ELF-1 (cell line): Measurements from ENCODE around the gene RMND5A.
A peak's percentile ranks its signal among the peaks of the same experiment; 100 is the strongest.
"Not testable (repeated sequence)": the region's sequence is repeated elsewhere in the genome, so short reads cannot be mapped to it uniquely, and the experiment has no call there.

Experiments
- DNase-seq: peaks from one replicate; pipeline ENCODE4 v3.0.0-alpha.2; 2016; ENCODE audit warnings: low read depth, low spot score

Gene RMND5A, protein sequence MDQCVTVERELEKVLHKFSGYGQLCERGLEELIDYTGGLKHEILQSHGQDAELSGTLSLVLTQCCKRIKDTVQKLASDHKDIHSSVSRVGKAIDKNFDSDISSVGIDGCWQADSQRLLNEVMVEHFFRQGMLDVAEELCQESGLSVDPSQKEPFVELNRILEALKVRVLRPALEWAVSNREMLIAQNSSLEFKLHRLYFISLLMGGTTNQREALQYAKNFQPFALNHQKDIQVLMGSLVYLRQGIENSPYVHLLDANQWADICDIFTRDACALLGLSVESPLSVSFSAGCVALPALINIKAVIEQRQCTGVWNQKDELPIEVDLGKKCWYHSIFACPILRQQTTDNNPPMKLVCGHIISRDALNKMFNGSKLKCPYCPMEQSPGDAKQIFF

DNA sequence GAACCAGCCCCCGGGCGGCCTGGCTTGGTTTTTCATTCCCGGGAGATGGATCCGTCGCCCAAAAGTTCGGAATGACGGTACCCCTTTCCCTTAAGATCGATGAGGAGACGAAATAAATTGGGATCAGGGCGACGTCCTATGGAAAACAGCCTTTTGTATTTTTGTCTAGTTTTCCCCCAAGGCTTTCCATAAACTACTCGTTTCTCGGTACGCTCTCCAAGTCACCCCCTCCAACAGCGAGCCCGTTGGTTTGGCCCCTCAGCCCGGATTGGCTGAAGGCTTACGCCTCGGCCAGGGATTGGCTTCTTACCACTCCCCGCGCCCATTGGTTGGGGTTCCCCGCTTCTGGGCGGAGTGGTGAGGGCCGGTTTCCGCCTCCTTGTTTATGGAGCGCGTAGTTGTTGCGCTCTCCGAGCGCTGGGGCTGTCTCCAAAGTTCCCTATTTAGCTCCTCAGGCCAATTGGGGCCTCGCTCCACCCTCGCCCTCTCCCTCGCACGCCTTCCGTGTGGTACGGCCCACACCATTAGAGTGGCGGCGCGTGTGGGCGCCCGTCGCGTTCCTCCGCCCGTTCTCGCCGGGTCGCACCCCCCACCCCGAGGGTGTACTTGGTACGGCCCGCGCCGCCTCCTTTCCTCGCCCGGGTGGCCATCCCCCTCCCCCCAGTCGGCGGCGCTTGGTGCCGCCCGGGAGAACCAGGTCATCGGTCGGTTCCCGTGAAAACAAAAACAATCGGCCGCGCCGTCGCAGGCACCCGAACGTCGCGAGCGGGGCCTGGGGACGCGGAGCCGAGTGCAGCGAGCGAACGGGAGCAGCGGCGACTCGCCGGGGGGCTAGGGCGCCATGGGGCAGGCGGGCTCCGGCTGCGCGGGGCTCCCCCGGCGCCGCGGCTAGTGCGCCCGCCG, at the start of gene RMND5A:
RMND5A (plus strand) TSS at position 655 of the 903 bp plus-strand sequence. CDS start 377 bp downstream, outside the sequence.
- peak; percentile 93 for DNase-seq

DNA sequence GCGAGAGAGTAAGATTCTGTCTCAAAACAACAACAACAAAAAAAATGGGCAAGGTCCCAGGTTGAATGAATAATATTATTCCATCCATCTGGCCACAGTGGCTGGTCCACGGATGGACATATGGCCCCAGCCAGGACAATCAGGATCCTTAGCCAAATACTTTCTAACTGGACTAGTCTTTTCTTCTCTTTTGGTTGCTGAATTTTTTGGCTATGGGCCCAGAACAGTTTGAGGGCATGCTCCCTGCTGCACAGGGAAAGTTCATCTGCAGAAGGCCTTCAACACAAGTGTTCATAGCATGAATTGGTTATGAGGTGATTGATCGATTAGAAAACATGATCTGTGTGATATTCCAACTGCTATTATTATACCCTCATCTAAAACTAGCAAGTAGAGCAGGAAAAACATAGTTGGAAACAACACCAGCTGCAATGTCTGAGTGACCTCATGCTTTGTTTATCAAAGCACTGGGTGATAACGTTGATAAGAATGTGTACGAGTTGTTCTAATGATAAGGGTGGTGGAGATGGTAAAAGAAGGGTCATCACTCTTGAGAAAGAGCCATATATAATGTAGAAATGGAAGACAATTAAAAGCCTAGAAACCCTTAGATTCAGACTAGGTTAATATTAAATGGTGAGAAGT, 48.6 kb upstream of the RMND5A start:
- DNase-seq, result no peak

DNA sequence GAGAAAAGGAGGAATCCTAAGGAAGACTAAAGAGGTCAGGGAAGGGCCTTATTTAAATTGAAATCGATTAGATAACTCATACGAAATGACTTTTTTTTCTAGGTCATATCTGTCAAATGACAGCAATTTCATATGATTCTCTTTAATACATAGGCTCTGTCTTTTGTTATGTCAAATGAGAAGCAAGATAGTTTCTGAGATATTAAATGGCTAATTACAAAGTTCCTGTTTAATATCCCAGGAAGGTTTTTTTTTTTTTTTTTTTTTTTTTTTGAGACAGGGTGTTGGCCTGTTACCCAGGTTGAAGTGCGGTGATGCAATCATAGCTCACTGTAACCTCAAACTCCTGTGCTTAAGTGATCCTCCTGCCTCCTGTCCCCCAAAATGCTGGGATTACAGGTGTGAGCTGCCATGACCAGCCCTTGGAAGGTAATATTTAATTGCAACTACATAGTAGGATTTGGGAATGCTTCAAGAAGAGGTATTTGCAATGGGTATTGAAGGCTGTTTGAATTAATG, 48.0 kb upstream of the RMND5A start:
- DNase-seq, result no peak

DNA sequence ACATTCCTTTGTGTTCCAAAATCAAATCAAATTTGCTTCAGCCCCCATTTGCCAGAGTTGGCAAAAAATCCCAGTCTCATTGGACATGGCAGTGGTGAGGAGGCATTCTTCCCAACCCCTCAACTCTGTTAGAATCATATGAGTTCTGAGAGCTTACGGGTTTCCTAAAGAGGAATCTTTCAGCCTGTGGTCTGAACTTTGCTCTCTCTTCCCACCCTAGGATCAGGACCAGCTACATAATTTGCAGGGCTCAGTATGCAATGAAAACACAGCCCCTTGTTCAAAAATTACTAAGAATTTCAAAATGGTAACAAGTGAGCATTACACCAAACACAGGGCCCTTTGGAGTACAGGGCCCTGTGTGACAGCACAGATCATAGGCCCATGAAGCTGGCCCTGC, 47.1 kb upstream of the RMND5A start:
- no peak for DNase-seq

DNA sequence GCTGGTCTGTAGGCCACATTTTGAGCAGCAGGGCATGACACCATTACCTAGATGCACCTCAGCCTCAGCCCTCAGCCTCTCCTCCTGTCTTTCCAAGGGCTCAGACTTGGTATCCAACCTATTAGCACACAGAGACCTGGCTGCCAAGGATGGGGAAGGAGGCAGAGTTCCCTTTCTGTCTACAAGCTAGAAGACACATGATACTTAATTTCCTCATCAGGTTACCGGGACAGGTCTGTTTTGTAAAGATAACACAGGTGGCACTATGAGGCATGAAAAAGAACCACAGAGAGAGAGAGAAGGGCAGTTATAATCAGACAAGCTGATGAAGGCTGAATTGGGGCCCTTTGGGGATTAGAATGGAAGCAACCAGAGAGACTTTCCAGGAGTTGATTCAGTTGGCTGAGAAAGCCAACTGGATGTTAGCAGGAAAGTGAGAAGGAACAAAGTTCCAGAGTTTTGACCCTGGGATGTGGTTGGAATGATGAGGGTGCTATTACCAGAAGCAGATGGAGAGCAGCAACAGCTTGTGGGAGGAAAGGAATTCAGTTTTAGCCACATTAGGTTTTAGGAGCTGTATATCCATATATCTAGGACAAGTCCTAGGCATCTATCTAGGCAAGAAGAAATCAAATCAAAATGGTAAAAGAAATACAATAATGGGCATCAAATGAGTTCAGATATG, 46.0 kb upstream of the RMND5A start:
- no peak for DNase-seq

DNA sequence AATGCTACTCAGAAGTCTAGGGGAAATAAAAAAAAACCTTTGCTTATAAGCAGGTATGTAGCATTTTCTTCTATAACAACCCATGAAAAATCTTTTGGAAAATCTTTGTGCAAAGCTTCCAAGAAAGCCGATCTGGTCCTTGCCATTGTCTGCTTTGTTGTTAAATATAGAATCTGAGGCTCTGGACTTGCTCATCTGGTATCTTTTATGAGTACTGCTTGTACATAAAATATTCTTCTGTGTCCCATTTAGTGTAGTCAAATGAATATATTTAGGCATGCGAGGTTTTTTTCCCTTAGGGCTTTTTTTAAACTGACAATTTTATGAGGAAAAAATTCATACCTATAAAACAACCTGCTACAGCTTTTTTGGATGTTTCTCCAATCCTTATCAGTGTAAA, 45.0 kb upstream of the RMND5A start:
- no peak for DNase-seq

DNA sequence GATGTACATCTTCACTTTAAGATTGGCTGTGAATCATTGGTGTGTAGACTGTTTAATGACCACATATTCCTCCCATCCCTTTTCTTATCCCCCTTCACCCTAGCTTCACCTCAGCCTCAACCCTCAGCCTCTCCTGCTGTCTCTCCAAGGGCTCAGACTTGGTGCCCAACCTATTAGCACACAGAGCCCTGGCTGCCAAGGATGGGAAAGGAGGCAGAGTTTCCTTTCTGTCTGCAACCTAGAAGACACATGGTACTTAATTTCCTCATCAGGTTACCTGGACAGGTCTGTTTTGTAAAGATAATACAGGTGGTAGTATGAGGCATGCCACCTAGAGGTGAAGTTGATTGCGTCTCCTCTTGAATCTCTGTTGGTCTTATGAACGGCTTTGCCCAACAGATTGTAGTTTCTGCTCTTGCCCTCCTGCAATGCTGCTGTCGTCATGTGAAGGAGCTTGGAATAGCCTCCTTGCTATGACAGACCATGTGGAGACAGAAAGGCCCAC, 44.5 kb upstream of the RMND5A start:
- DNase-seq, result no peak

DNA sequence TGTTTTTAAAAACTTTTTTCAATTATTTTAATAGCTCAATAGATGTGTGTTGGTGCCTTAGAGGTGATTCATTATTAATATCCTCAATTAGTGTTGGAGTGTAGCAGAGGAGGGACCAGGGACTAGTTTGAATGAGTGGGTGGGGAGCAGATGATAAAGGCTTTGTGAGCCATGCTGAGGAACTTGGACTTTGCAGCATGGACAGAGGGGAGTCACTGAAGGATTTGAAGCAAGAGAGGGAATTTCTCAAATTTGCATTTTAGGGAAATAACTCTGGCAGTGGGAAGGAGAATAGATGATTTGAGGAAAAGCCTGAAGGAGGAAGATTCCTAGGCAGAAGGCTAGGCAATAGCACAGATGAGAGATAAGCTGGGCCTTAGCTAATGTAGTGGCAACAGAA, 42.3 kb upstream of the RMND5A start:
- DNase-seq, result no peak

DNA sequence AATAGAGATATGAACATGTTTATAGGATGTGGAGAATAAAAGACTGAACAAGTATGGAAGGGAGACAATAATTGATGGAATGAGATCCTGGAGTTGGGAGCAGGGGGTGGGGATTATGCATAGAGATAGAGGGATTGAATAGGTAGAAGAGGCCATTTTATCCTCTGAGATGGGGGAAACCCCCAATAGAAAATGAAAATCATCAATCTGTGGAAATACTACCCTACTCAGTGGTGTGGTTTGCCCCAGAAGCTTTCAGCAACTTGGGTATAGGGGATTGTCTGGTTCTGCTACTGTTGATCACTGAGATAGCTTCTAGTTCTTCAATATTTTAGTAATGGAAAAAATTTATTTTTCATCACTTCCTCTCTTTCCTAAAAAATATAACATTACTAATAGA, 41.1 kb upstream of the RMND5A start:
- DNase-seq, result no peak

DNA sequence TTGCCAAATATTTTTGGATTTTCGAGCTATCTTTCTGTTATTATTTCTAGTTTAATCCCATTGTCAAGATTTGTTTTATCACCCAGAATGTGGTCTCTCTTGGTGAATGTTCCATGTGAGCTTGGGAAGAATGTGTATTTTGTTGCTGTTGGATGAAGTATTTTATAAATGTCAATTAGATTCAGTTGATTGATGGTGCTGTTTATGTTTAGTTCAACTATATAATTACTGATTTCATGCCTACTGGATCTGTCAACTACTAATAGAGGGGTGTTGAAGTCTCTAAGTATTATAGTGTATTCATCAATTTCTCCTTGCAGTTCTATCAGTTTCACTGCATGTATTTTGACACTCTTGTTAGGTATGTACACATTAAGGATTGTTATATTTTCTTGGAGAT, 34.7 kb upstream of the RMND5A start:
- no peak for DNase-seq

DNA sequence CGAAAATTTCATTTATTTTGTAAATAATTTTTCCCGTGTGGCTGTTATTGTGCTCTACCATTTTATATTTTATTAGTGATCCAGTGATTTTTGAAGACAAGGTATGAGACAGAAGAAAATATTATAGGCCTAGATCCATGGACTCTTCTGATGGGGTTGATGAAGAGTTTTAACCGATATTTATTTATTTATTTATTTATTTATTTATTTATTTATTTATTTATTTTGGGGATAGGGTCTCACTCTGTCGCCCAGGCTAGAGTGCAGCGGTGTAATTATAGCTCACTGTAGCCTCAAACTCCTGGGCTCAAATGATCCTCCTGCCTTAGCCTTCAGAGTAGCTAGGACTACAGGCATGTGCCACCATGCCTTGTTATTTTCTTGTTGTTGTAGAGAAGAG, 33.6 kb upstream of the RMND5A start:
- no peak for DNase-seq

DNA sequence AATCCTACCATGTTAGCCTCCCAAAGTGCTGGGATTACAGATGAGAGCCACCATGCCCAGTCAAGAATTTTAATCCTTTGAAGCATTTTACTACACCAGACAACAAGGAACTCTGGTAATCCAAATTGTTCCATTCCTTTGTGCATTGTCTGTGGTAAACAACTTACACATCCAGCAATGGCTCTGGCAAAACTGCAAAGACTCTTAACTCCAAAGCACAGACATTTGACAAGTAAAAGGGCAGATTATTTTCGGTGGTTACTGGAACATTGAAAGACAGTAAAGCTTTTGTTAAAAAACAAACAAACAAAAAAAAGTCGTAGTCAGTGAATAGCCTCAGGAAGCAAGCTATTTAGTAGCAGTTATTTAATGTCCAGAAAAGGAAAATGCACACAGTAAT, 33.2 kb upstream of the RMND5A start:
- DNase-seq, result no peak

DNA sequence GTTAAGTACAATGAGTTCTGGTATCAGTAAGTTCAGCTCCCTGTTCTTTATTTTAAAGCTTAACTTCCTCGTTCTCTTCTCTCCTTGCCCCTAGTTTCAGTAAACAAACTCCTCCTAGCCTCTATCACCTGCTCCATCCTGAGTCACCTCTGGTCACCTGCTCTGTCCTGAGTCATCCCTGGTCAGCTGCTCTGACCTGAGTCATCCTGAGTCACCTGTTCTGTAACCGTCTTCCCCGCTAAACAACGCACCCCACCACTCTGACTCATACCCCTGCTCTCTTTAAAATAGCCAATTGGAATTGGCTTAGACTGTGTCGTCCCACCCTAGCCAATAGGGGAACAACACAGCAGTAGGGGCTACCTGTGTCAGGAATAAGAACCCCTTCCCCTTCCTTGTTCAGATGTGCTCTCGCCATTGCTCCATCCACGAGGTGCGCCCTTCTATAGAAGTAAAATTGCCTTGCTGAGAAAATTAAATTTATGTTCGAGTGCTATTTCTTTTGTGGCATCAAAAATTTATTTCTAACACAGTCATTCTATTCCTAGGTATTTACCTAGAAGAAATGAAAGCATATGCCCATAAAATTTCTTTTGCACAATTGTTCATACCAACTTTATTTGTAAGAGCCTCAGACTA, 24.9 kb upstream of the RMND5A start:
- peak; percentile 16 for DNase-seq

DNA sequence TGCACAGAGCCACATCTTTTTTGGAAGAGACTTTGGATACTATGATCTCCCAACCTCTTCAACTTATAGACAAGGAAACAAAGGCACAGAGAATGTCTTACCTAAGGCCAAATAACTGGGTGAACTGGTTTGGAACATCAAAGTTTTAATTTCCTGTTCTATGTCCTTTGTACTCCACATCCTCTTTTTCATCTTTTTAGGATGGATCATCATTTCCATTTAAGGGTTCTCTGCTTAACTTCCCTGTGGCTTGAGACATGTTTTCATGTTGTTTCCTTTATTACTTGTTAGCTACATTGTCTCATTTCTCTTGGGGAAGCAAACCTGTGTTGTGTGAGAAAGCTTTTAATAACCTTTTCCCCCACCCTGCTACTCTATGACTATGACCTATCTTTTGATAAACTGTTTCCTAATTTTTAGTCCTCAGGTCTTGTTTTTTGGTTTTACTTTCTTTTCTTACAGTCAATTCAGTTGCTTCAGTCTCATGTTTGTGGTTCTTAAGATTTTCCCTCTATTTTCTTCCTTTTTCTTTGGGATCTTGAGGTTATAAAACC, 22.5 kb upstream of the RMND5A start:
- DNase-seq, result no peak

DNA sequence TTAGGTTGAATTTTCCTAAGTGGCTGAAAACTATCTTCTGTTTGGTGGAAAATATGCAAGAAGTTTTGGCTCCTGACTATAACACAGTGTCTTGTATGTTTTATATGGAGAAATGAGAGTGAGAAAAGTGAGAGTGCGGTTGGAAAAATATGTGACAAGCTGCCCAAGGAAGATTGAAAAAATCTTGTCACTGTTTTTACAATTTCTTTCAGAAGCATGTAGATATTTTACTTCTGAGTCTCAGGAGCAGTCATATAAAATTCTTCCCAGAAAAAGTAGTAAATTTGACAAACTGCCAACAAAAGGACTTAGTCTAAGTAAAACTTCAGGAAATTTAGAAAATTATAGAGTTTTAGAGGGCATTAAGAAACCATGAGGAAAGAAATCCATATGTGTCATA, 19.4 kb upstream of the RMND5A start:
- no peak for DNase-seq

DNA sequence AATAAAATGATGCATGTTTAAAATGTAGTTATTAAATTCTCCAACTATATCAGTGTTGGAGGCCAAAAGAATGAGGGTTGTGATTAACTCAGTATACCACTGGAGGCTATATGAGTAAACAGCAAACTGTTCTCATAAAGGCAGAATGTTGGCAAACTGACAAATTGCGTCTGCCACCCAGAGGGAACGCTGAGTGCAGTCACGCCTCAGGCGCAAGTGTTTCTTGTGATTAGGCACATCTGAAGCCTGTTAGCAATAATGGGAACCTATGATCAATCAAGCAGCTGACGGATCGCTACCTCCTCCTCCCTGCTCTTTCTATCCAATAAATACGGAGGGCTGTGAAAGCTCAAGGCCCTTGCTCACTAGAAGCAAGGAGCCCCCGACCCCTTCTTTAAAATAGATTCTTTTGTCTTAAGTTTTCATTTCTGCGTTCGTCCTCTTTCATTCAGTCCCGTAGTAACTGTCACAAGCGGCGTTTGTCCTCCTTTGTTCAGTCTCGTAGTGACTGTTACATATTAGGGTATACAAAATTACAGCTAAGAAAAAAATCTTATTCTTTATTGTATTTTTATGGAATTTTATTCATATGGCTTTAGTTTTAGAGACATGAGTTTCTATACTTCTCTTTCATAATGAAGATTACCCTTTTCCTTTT, 16.3 kb upstream of the RMND5A start:
- DNase-seq, result peak; percentile 48

DNA sequence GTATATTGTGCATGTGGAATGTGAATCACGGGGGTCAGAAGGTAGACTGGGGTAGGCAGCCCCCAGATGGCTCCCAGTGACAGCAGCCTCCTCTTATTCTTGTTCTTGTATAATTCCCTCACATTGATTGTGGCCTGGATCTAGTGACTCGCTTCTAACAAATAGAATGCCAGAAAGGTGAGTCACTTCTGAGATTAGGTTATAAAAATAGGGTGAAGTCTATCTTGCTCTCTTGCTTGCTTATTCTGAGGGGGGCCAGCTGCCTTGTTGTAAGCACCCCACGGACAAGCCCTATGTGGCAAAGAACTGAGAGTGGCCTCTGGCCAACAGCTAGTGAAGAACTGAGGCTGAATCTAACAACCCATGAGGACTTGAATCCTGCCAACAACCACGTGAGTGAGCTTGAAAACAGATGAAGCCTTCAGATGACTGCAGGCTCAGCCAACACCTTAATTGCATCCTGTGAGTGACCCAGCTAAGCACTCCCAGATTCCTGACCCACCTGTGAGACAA, 15.6 kb upstream of the RMND5A start:
- no peak for DNase-seq

DNA sequence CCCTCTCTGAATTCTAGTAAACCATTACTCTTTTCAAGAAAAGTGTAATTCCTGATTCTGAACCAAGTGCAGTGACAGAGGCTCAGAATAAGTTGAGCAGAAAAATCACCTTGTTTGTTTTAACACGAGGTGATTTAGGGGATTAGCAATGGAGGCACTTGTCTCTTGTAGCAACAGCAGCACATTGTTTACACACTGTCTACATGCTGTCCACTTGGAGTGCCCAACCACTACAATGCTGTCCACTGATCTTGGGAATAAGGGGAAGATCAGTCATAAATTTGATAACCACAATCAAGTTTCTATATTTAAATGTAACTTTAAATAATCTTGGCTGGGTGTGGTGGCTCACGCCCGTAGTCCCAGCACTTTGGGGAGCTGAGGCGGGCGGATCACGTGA, 13.9 kb upstream of the RMND5A start:
- no peak for DNase-seq

DNA sequence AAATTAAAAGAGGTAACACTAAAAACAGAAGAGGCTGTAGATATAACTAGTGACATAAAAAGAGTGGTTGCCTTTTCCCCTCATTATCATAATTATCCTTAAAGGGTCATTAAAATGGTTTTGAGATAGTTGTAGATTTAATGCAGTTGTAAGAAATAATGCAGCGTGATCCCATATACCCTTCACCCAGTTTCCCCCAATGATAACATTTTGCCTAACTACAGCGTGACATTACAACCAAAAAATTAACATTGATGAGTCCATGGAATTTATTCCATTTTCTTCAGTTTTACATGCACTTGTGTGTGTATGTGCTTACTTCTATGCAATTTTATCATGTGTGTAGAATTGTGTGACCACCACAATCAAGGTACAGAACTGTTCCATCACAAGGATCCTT, 13.2 kb upstream of the RMND5A start:
- no peak for DNase-seq

DNA sequence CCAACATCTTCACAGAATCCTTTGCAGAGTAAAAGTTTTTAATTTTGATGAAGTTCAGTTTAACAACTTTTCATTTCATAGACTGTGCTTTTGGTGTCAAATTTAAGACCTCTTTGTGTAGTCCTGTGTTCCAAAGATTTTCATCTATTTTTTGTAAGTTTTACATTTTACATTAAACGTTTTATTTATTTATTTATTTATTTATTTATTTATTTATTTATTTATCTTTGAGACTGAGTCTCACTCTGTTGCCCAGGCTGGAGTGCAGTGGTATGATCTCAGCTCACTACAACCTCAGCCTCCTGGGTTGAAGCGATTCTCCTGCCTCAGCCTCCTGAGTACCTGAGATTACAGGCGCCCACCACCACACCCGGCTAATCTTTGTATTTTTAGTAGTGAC, 12.0 kb upstream of the RMND5A start:
- DNase-seq, result not testable (repeated sequence)
